KMS-11 (cell line): ENCODE data around the gene PRKCE.

ENCODE experiments used
- H2AFZ ChIP-seq: fragments of 200-600 bp; sonication (generic); 2 replicates; pipeline ENCODE4 v1.6.1; 2016; ENCODE audit warnings: antibody characterized with exemption, mixed run types, low read depth
- H3K27ac ChIP-seq: fragments of 200-600 bp; sonication (generic); 2 replicates; pipeline ENCODE4 v1.6.1; 2016; ENCODE audit warnings: mild to moderate bottlenecking, mixed run types
- H3K27me3 ChIP-seq: fragments of 200-600 bp; sonication (generic); 2 replicates; pipeline ENCODE4 v1.6.1; 2017; ENCODE audit warnings: mild to moderate bottlenecking, low read depth, mixed run types, moderate library complexity; ENCODE audit not compliant: insufficient read depth
- H3K36me3 ChIP-seq: fragments of 200-600 bp; sonication (generic); 2 replicates; pipeline ENCODE4 v1.6.1; 2017; ENCODE audit warnings: mild to moderate bottlenecking, mixed run types; ENCODE audit not compliant: insufficient read depth
- H3K4me1 ChIP-seq: fragments of 200-600 bp; sonication (generic); 2 replicates; pipeline ENCODE4 v1.6.1; 2016; ENCODE audit warnings: mild to moderate bottlenecking, low read depth, mixed run types; ENCODE audit not compliant: poor library complexity, severe bottlenecking
- H3K4me2 ChIP-seq: fragments of 200-600 bp; sonication (generic); 2 replicates; pipeline ENCODE4 v1.7.0; 2016; ENCODE audit warnings: mild to moderate bottlenecking, mixed run types
- H3K4me3 ChIP-seq: fragments of 200-600 bp; sonication (generic); IDR thresholded peaks from 2 replicates; pipeline ENCODE4 v1.6.1; 2017; ENCODE audit warnings: low read depth, low read length, mixed read lengths; ENCODE audit not compliant: insufficient read depth
- H3K79me2 ChIP-seq: fragments of 200-600 bp; sonication (generic); 2 replicates; pipeline ENCODE4 v1.6.1; 2016; ENCODE audit warnings: low read depth, mixed run types; ENCODE audit not compliant: insufficient read depth
- H3K9ac ChIP-seq: fragments of 200-600 bp; sonication (generic); 2 replicates; pipeline ENCODE4 v1.6.1; 2016; ENCODE audit warnings: mild to moderate bottlenecking, mixed run types
- H4K20me1 ChIP-seq: fragments of 200-600 bp; sonication (generic); 2 replicates; pipeline ENCODE4 v1.6.1; 2016; ENCODE audit warnings: mild to moderate bottlenecking, mixed run types; ENCODE audit not compliant: insufficient read depth
- CTCF ChIP-seq: fragments of 200-600 bp; sonication (generic); conservative IDR thresholded peaks from 2 replicates; pipeline ENCODE4 v1.6.1; 2017; ENCODE audit warnings: low read depth, mild to moderate bottlenecking, antibody characterized with exemption, low read length, moderate library complexity, mixed read lengths

The PRKCE gene

DNA sequence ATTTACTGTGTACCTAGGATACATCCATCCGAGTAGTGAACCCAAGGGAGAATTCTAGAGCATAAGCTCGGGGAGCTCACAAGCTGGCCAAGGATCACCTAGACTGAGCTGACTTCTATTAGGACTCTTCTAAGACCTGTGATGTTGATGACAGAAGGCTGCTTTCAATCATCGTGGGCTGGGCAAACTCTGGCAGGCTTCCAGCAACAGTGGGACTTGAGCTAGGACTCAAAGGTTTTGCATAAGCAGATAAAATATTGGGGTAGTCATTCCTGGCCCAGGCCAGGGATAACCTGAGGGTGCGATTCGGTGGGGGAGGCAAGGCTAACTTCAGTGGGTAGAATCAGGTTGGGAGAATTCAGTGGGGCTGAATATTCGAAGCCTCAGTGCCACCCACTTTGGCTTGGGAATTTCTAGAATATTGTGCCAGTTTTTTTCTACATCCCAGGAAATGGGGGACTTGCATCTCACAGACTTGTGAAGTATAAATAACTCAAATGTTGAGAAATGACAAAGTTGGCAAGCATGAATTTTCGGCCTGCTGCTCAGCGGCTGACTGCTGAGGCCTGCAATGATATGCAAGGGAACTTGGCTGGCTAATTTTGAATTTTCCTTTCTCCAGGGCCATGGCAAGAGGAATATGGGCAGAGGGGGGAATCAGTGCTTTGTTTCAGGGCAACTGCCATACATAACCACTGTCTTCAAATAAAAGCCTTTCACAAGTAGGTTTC is 274.3 kb downstream of the PRKCE start:
- no peak overlapping the region for H2AFZ ChIP-seq
- no peaks in the 10 kb centered on the region for H3K79me2 ChIP-seq
- H3K4me3 ChIP-seq, result no peak overlapping the region
- TF ChIP-seq CTCF, result no peak
- no peak overlapping the region for H3K9ac ChIP-seq
- no peaks in the 10 kb centered on the region for H3K27me3 ChIP-seq
- H3K4me2 ChIP-seq, result no peak overlapping the region
- no peaks in the 10 kb centered on the region for H3K4me1 ChIP-seq
- no peaks in the 10 kb centered on the region for H4K20me1 ChIP-seq
- H3K36me3 ChIP-seq, result no peaks in the 10 kb centered on the region
- H3K27ac ChIP-seq, result no peak overlapping the region

DNA sequence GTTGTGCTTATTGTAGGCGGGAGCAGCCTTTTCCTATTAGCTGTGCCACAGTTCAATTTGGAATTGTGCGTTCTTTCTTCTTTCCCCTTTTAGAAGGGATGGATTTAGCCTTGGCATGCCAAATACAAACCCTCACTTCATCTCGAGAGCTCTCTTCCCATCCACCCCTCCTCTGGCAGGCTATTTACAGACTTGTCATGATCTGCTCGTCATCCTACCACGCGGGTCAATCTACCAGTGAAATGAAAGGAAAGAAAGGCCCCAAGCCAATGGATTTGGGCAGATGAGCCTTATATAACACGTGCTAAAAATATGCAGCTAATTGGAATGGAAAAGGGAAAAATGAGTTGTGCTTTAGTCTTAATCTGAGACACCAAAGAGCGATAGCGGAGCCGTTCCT is 277.5 kb downstream of the PRKCE start:
- Histone ChIP-seq H3K79me2 (no peaks in the 10 kb centered on the region), H3K27me3 (no peaks in the 10 kb centered on the region), H3K4me3 (no peak overlapping the region), H3K4me2 (no peak overlapping the region), H3K4me1 (no peaks in the 10 kb centered on the region), H3K27ac (no peak overlapping the region), H4K20me1 (no peaks in the 10 kb centered on the region), H3K9ac (no peak overlapping the region), H3K36me3 (no peaks in the 10 kb centered on the region), H2AFZ (no peak overlapping the region)
- TF ChIP-seq CTCF, result no peak

DNA sequence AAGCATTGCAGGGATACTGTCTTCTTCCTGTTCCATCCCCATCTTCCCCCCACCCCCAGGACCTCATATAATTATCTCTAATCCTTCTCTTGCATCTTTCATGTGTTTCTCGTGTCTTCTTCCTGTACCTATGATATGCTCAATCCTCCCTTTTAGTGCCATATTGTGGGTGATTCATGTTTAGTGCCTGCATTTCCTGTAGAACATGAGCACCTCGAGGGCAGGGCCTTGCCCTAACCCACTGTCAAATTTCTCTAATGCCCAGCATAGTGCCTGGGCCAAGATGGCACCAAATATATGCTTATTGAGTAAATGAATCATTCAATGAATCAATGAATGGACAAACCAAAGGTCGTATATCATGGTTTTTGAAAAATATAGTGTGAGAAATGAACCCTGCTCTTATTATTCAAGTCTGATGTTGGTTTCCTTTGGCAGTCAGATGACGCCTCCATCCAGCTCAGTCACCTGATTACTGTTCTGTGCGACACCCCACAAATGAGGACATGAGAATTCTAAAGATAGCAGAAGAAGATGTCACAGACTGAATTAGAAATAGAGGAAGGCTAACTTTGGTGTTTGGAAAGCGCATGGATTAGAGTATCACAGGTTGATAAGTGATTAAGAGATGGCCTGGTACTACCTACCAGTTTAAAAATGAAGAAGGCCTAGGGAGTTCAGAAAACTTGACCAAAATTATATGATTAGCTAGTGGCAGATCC is 278.4 kb downstream of the PRKCE start:
- Histone ChIP-seq H3K4me1 (no peaks in the 10 kb centered on the region), H3K4me3 (no peak overlapping the region), H3K79me2 (no peaks in the 10 kb centered on the region), H4K20me1 (no peaks in the 10 kb centered on the region), H3K27ac (no peak overlapping the region), H3K9ac (no peak overlapping the region), H3K4me2 (no peak overlapping the region), H2AFZ (no peak overlapping the region), H3K27me3 (no peaks in the 10 kb centered on the region), H3K36me3 (no peaks in the 10 kb centered on the region)
- TF ChIP-seq CTCF, result no peak

GRCh38 chr2:45930396-45930792 is 278.9 kb downstream of the PRKCE start:
- Histone ChIP-seq H2AFZ (no peak overlapping the region), H3K4me3 (no peak overlapping the region), H3K36me3 (no peaks in the 10 kb centered on the region), H3K9ac (no peak overlapping the region), H3K79me2 (no peaks in the 10 kb centered on the region), H3K27ac (no peak overlapping the region), H4K20me1 (no peaks in the 10 kb centered on the region), H3K27me3 (no peaks in the 10 kb centered on the region), H3K4me1 (no peaks in the 10 kb centered on the region), H3K4me2 (no peak overlapping the region)
- TF ChIP-seq CTCF, result no peak
